IMR-90 (cell line): ENCODE measurements around the gene PDZRN3. TPM values are rescaled to one million over a fixed set of nuclear protein-coding genes. Genes with fewer than 3 reads are reported as not detected.

Source experiments
- ATAC-seq: fragments of 200-7000 bp; cut with Tn5 transposase; 2 replicates; pipeline ENCODE4 v1.9.1; 2020; ENCODE audit warnings: low read depth, mild to moderate bottlenecking, moderate library complexity
- BruUV-seq: library from RNA; stranded (reverse); fragments of 400-500 nt; replicated peaks from 2 replicates; lab custom pipeline; 2021; lab: Mats Ljungman, UMichigan
- CTCF ChIA-PET: fragments of 300-600 bp; formaldehyde crosslinking; extraction: SDS; loops from one replicate; lab custom pipeline; 2021; ENCODE audit warnings: antibody characterized with exemption; lab: Yijun Ruan, JAX
- POLR2A ChIA-PET: fragments of 300-600 bp; sonication (Branson Sonifier 250); formaldehyde crosslinking; loops from one replicate; lab custom pipeline; 2022; ENCODE audit warnings: antibody characterized with exemption; ENCODE audit not compliant: unreplicated experiment; lab: Charles Lee
- DNase-seq: peaks from one replicate; pipeline ENCODE4 v3.0.0; 2013
- H2AFZ ChIP-seq: replicated peaks from 2 replicates; pipeline ENCODE3; 2013; ENCODE audit warnings: low read length, mild to moderate bottlenecking; ENCODE audit not compliant: poor library complexity
- H2AK5ac ChIP-seq: 2 replicates; pipeline ENCODE4 v1.6.1; 2013; ENCODE audit warnings: low read depth, low read length, inconsistent platforms
- H2AK9ac ChIP-seq: replicated peaks from 2 replicates; pipeline ENCODE3; 2013; ENCODE audit warnings: mild to moderate bottlenecking, low read depth, low read length, moderate library complexity; ENCODE audit not compliant: poor library complexity
- H2BK120ac ChIP-seq: 2 replicates; pipeline ENCODE4 v1.6.1; 2013; ENCODE audit warnings: low read depth, low read length, inconsistent platforms
- H2BK15ac ChIP-seq: 3 replicates; pipeline ENCODE4 v1.6.1; 2013; ENCODE audit warnings: low read depth, low read length, inconsistent platforms
- H2BK20ac ChIP-seq: 2 replicates; pipeline ENCODE4 v1.6.1; 2013; ENCODE audit warnings: low read depth, mild to moderate bottlenecking, inconsistent platforms, low read length, moderate library complexity
- H2BK5ac ChIP-seq: 2 replicates; pipeline ENCODE4 v1.6.1; 2013; ENCODE audit warnings: mild to moderate bottlenecking, low read depth, low read length, inconsistent platforms; ENCODE audit not compliant: poor library complexity, severe bottlenecking
- H3K14ac ChIP-seq: replicated peaks from 2 replicates; pipeline ENCODE4 v1.6.1; 2013; ENCODE audit warnings: low read depth, low read length, inconsistent platforms
- H3K18ac ChIP-seq: 2 replicates; pipeline ENCODE4 v1.6.1; 2013; ENCODE audit warnings: low read depth, low read length, control low read depth
- H3K23ac ChIP-seq: 2 replicates; pipeline ENCODE4 v1.6.1; 2013; ENCODE audit warnings: low read depth, low read length, inconsistent platforms
- H3K27ac ChIP-seq: 2 replicates; pipeline ENCODE4 v1.5.1; 2013; ENCODE audit warnings: mild to moderate bottlenecking, control low read depth, low read length; ENCODE audit not compliant: insufficient read depth
- H3K27me3 ChIP-seq: 2 replicates; pipeline ENCODE4 v1.6.1; 2013; ENCODE audit warnings: low read length; ENCODE audit not compliant: control insufficient read depth, insufficient read depth
- H3K36me3 ChIP-seq: 2 replicates; pipeline ENCODE4 v1.6.1; 2013; ENCODE audit warnings: low read length, mixed read lengths; ENCODE audit not compliant: control insufficient read depth, insufficient read depth
- H3K4ac ChIP-seq: 2 replicates; pipeline ENCODE4 v1.6.1; 2013; ENCODE audit warnings: low read depth, low read length, inconsistent platforms
- H3K4me1 ChIP-seq: 2 replicates; pipeline ENCODE4 v1.6.1; 2013; ENCODE audit warnings: low read length, mixed read lengths; ENCODE audit not compliant: control insufficient read depth, insufficient read depth
- H3K4me2 ChIP-seq: 2 replicates; pipeline ENCODE4 v1.6.1; 2013; ENCODE audit warnings: low read depth, mild to moderate bottlenecking, control low read depth, low read length, moderate library complexity
- H3K4me3 ChIP-seq: 2 replicates; pipeline ENCODE4 v1.5.1; 2013; ENCODE audit warnings: low read depth, mild to moderate bottlenecking, control low read depth, low read length, moderate library complexity; ENCODE audit not compliant: insufficient read depth
- H3K56ac ChIP-seq: 2 replicates; pipeline ENCODE4 v1.6.1; 2013; ENCODE audit warnings: low read length, inconsistent platforms; ENCODE audit not compliant: insufficient read depth; ENCODE audit errors: extremely low read depth
- H3K79me1 ChIP-seq, 2 experiments: 2 replicates each; pipeline ENCODE4 v1.6.1; 2013; ENCODE audit warnings: low read length in 2 of 2, inconsistent platforms in 1 of 2, low read depth in 1 of 2
- H3K9ac ChIP-seq: 2 replicates; pipeline ENCODE4 v1.6.1; 2013; ENCODE audit warnings: low read depth, low read length, control low read depth
- H3K9me1 ChIP-seq: 2 replicates; pipeline ENCODE4 v1.6.1; 2013; ENCODE audit warnings: low read length, inconsistent platforms; ENCODE audit not compliant: insufficient read depth
- H3K9me3 ChIP-seq: 2 replicates; pipeline ENCODE4 v1.6.1; 2013; ENCODE audit warnings: low read length; ENCODE audit not compliant: control insufficient read depth, insufficient read depth
- H4K20me1 ChIP-seq: 2 replicates; pipeline ENCODE4 v1.6.1; 2013; ENCODE audit warnings: low read length, inconsistent platforms; ENCODE audit not compliant: insufficient read depth
- H4K5ac ChIP-seq: 2 replicates; pipeline ENCODE4 v1.6.1; 2013; ENCODE audit warnings: mild to moderate bottlenecking, low read depth, low read length, control low read depth
- H4K8ac ChIP-seq, 2 experiments: 2 replicates each; pipeline ENCODE4 v1.6.1; 2013; ENCODE audit warnings: low read depth in 2 of 2, low read length in 2 of 2, control low read depth in 1 of 2, inconsistent platforms in 1 of 2
- H4K91ac ChIP-seq: 2 replicates; pipeline ENCODE4 v1.6.1; 2013; ENCODE audit warnings: low read depth, low read length, inconsistent platforms; ENCODE audit not compliant: insufficient read depth
- USF2 ChIP-seq: fragments of 150-350 bp; IDR thresholded peaks from 2 replicates; pipeline ENCODE4 v1.6.1; 2017; ENCODE audit warnings: mild to moderate bottlenecking, antibody characterized with exemption, low read length, low read depth
- WGBS, 2 experiments: methylation state at CpG; one replicate each; pipeline versions ENCODE4 v1.1.5 to v1.1.7; 2013; ENCODE audit warnings: missing lambda C conversion rate in 2 of 2; ENCODE audit not compliant: insufficient read length in 1 of 2; ENCODE audit errors: extremely low coverage in 2 of 2; 5-methylcytosine and 5-hydroxymethylcytosine counted together
- dilution Hi-C: fragments of 300-500 bp; cut with HindIII; formaldehyde crosslinking; loops from one replicate; pipeline ENCODE4 v1.14.3; 2018; ENCODE audit warnings: low sequenced_read_pairs; ENCODE audit not compliant: unreplicated experiment
- in situ Hi-C: fragments of 300-500 bp; cut with MboI; formaldehyde crosslinking; loops from 3 replicates; pipeline ENCODE4 v1.14.3; 2019; ENCODE audit warnings: low sequenced_read_pairs, inconsistent platforms, mixed read lengths
- intact Hi-C: fragments of 100-400 bp; cut with micrococcal nuclease; formaldehyde crosslinking; loops from 2 replicates; pipeline ENCODE4 v1.10.0; 2022
- polyA plus RNA-seq, 3 experiments: library from polyadenylated mRNA; depleted of rRNA; stranded (reverse); fragments of >200 nt; gene quantifications; 2 replicates each; pipeline ENCODE4 v1.2.3, GENCODE V29; 2012; ENCODE audit warnings: low replicate concordance in 1 of 3
- total RNA-seq: library from RNA; depleted of rRNA; stranded (reverse); fragments of >200 nt; gene quantifications from 2 replicates; pipeline ENCODE4 v1.2.3, GENCODE V29; 2012

Gene PDZRN3
- total and polyA plus RNA-seq, 2 of the 4 experiments (the other 2 are of a cell fraction) = 9.4 to 17.0 TPM

- Histone ChIP-seq H3K4me2 (no peak overlapping the region), H3K4me1 (peaks cover 16% of the 10 kb centered on the region), H3K27me3 (no peaks in the 10 kb centered on the region), H2BK5ac (no peak overlapping the region), H2AK5ac (no peak overlapping the region; the same call in 1 of the 2 replicates), H3K9me3 (no peaks in the 10 kb centered on the region), H4K8ac (no peak overlapping the region), H3K9me1 (peaks cover 13% of the 10 kb centered on the region), H4K91ac (no peak overlapping the region), H2BK120ac (no peak overlapping the region), H3K27ac (no peak overlapping the region), H3K4ac (no peak overlapping the region), H3K9ac (no peak overlapping the region), H2BK15ac (no peak overlapping the region), H3K79me1 (peaks cover 10 to 21% of the 10 kb centered on the region in 2 experiments; a peak in 3 of 4 replicates), H3K18ac (no peak overlapping the region), H4K5ac (no peak overlapping the region), H3K23ac (no peak overlapping the region), H3K14ac (no peak overlapping the region), H3K4me3 (no peak overlapping the region), H4K20me1 (peaks cover 8% of the 10 kb centered on the region; the same call in 1 of the 2 replicates), H3K56ac (no peak overlapping the region), H2AK9ac (no peak overlapping the region), H3K36me3 (peaks cover 21% of the 10 kb centered on the region), H2BK20ac (peak overlapping the region; percentile 31; the same call in 1 of the 2 replicates), H2AFZ (no peak overlapping the region)
- no TSS peak for BruUV-seq
- peak; percentile 59 for DNase-seq
- TF ChIP-seq USF2 = no peak
- ChIA-PET CTCF (interaction anchor here (0.5 to 1.9 kb wide), 3 partner anchors 10 to 768 kb away, joined by 3 to 12 read pairs (median 9); no protein-coding TSS in a partner anchor), POLR2A (no interaction called here)
- in situ Hi-C loops (loop anchor here (25.0 kb wide), 1 partner anchor 92 kb away; no protein-coding TSS in a partner anchor), intact Hi-C loops (loop anchor here (5.0 kb wide), 1 partner anchor 92 kb away; no protein-coding TSS in a partner anchor), dilution Hi-C loops (loop anchor here (25.0 kb wide), 1 partner anchor 92 kb away; no protein-coding TSS in a partner anchor)
- WGBS, 2 experiments = no CpG with 5 or more reads among the region's 3 CpGs
- no peak for ATAC-seq
Measured at GRCh38 chr3:73604451-73604850, 20.3 kb downstream of the PDZRN3 start.
